ENCODE data around the gene GPR161. TPM values are rescaled to one million over a fixed set of nuclear protein-coding genes. Genes with fewer than 3 reads are reported as not detected.

The GPR161 gene
- total RNA-seq, 1 experiment from 2014 or later, result 13.7 TPM

DNA sequence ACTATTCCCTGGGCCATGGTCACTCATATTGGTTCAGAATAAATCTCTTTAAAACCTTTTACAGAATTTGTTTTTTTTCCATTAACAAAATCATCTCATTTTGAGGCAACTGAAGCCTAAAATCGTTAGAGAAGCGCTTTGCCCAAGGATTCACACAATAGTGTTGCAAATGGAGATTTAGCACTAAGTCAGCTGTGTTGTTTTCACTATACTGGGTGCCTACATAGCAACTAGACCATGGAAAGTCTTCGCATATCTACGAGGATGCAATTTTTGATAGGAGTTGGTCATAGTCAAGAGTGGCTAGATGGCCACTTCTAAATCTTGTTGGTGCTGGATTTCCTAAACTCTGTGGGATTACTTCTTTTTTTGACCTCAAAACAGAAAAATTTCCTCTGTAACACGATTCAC, 41.5 kb upstream of the GPR161 start:
- POLR2A ChIA-PET, result no interaction called here
- ATAC-seq (0 out of 2 replicates have a peak, but pooled peaks have one; percentile 0), DNase-seq (ENCODE audit: low read depth, low spot score) (no peak)
- no peaks in the 10 kb centered on the region for H3K36me3 ChIP-seq (ENCODE audit: control insufficient read depth in 1 of 2, insufficient read depth in 2 of 2, low read length in 2 of 2)
- H3K9me3 ChIP-seq (ENCODE audit: control insufficient read depth in 1 of 2, insufficient read depth in 1 of 2, low read depth in 1 of 2, low read length in 2 of 2), result no peaks in the 10 kb centered on the region
- RAD21 ChIA-PET (ENCODE audit: low non-redundant PET in 1 of 2, low total read pairs in 2 of 2, uncharacterized antibody in 2 of 2, unreplicated experiment in 2 of 2), result no interaction called here
- H2AFZ ChIP-seq (ENCODE audit: low read depth, low read length, poor library complexity, severe bottlenecking), result peak overlapping the region; percentile 66
- no peaks in the 10 kb centered on the region for H3K27me3 ChIP-seq (ENCODE audit: insufficient read depth, low read length)
- no peaks in the 10 kb centered on the region for H3K9me2 ChIP-seq (ENCODE audit: insufficient read depth)
- H3K9ac ChIP-seq (ENCODE audit: low read length), result peak overlapping the region; percentile 19; the same call in 1 of the 2 replicates
- intact Hi-C loops (cut with micrococcal nuclease), result no loop called here
- BruUV-seq (replicated peaks), result TSS peak; percentile 98
- H3K4me3 ChIP-seq (replicated peaks in 1 of 2; ENCODE audit: low read depth in 1 of 2, low read length in 2 of 2), result peak overlapping the region; percentile 91 to 97
- peak overlapping the region; percentile 82 for H3K4me2 ChIP-seq (ENCODE audit: low read length)
- H3K27ac ChIP-seq (ENCODE audit: low read depth, low read length), result peak overlapping the region; percentile 57
- CTCF ChIA-PET, result no interaction called here
- TF ChIP-seq, protein P1, sequence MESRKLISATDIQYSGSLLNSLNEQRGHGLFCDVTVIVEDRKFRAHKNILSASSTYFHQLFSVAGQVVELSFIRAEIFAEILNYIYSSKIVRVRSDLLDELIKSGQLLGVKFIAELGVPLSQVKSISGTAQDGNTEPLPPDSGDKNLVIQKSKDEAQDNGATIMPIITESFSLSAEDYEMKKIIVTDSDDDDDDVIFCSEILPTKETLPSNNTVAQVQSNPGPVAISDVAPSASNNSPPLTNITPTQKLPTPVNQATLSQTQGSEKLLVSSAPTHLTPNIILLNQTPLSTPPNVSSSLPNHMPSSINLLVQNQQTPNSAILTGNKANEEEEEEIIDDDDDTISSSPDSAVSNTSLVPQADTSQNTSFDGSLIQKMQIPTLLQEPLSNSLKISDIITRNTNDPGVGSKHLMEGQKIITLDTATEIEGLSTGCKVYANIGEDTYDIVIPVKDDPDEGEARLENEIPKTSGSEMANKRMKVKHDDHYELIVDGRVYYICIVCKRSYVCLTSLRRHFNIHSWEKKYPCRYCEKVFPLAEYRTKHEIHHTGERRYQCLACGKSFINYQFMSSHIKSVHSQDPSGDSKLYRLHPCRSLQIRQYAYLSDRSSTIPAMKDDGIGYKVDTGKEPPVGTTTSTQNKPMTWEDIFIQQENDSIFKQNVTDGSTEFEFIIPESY (IDR thresholded peaks at IDR 0.05; ENCODE audit: extremely low read depth, insufficient replicate concordance, low read length), result no peak
- TF ChIP-seq CTCF (IDR thresholded peaks at IDR 0.05 in 2 of 3, conservative IDR thresholded peaks at IDR 0.05 in 1 of 3; ENCODE audit: borderline replicate concordance in 1 of 3, insufficient read depth in 1 of 3, low read depth in 2 of 3, low read length in 2 of 3) (no peak), ELF1 (IDR thresholded peaks at IDR 0.05; ENCODE audit: borderline replicate concordance, low read depth) (no peak), RAD21 (IDR thresholded peaks at IDR 0.05; ENCODE audit: low read depth) (no peak), ZNF274 (IDR thresholded peaks at IDR 0.05; ENCODE audit: low read depth, low read length) (no peak), EZH2 (IDR thresholded peaks at IDR 0.05) (no peak), ATF3 (IDR thresholded peaks at IDR 0.05) (no peak)
- peaks cover 41% of the 10 kb centered on the region for H3K79me2 ChIP-seq (ENCODE audit: insufficient read depth, low read length)
- no peaks in the 10 kb centered on the region for H4K20me1 ChIP-seq (ENCODE audit: insufficient read depth)
- peaks cover 18 to 28% of the 10 kb centered on the region in 2 experiments for H3K4me1 ChIP-seq (ENCODE audit: control insufficient read depth in 1 of 2, insufficient read depth in 2 of 2, low read length in 2 of 2)
